Cardiac septum (tissue), 1 donor: ENCODE data around the gene NFKB1. TPM values are rescaled to one million over a fixed set of nuclear protein-coding genes. Genes with fewer than 3 reads are reported as not detected.

ENCODE experiments used
- DNase-seq: peaks from one replicate; pipeline ENCODE4 v3.0.0-alpha.2; 2020; ENCODE audit warnings: low spot score
- intact Hi-C: fragments of 100-400 bp; cut with DNase I; formaldehyde crosslinking; loops from one replicate; pipeline ENCODE4 v1.14.0; 2022
- total RNA-seq: library from RNA; stranded (reverse); fragmentation: NEBNext Ultra II Directional; extraction: Animal tissue kit (Norgen Biotek cat#: 25700); gene quantifications from one replicate; pipeline ENCODE4 v1.2.1, GENCODE V29; 2021
- donor health status: DM: no; HTN: no; CAD: no.

NFKB1 gene
- total RNA-seq, 1 donor from 2014 or later: 28.7 TPM

DNA sequence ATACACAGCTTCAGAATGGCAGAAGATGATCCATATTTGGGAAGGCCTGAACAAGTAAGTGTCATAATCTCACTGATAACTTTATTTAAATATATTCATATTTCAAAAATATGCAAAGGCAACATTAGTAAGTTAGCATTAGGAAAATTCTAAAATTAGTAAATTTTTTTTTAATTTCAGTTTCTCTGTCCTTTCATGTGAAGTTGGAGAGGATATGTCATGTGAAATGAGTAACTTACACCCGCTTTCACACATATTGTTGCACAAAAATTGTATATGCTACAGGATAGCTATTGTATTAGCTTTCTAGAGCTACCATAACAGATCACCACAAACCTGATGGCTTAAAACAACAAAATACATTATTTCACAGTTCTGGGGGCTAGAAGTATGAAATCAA, 24.3 kb downstream of the NFKB1 start:
- no peak for DNase-seq
- intact Hi-C loops: no loop called here

DNA sequence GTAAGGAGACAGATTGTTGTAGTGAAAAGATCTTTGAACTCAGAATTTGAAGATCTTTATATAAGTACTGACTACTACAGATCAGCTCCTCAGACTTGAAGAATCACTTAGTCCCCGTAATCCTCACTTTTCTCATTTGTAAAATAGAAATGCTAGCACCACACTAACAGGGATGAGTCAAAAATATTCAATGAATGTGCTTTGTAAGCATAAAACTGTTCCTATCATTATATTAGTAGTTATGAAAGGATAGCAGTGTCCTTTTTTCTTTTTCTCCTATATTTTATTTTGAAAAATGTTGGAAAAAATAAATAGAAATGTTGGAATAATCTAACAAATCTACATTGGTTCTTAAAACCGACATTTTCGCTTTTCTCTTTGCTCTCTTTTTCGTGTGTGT, 25.4 kb downstream of the NFKB1 start:
- intact Hi-C loops: no loop called here

DNA sequence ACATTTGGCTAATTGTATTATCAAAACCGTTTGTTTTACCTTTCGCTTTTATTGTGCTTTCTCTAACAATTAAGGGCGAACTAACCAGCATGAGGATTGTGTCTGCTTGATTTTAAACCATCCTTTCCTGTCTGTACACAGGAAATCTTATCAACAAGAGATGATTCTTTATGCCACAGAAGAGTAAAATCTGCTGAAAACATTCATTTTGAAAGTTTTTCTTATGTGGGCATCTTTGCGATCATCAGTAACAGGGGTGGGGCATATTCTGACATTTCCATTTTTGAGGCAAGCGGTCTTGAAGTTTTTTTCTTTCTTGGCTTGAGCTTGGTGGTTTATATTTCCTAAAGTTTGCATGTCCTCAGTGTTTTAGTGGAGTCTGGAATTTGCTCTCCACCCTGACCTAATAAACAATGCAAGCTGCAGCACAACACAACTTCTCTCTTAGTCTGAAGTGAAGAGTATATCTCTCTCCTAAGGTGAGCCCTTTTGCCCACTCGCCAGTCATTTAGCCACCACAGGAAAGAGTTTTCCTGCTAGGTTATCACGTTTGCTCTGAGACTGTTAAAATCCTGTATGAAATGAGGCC, 26.6 kb downstream of the NFKB1 start:
- DNase-seq: no peak
- intact Hi-C loops: no loop called here

More for the DNA sequence above, 25.4 kb downstream of the NFKB1 start:
- no peak for DNase-seq

DNA sequence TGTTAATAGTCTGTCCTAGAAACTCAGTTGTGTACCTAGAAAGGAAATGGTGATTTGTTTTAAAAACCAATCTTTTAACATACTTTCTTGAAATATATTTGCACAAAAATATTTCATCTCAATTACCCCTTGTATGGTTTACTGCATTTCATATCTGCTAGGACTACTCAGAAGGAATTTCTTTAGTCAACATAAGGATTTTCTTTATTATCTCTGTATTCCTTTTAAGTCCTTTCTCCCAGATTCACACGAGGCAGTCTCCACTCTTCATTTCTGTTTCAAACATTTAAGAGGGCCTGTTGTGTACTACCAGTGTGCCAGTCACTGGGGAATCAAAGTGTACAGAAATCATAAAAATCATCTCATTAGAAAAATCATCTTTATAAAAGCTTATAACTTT, 28.8 kb downstream of the NFKB1 start:
- intact Hi-C loops: no loop called here
- DNase-seq: no peak

DNA sequence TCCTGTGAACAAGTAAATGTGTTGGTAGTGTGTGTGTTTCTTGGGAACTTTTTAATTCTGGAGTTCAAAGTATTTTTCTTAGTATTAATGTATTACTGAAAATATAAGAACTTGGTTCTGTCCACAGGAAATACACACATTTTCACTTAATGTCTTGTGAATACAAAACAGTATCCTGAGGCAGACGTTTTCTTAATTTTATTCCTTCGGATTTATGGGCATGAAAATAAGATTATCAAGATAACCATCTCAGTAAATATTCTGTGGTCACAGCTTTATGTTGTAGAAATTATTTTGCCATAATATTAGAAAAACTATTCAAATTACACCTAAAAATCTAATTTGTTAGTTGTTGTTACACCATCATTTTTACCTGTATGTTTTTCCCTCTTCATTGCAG, 29.8 kb downstream of the NFKB1 start:
- no peak for DNase-seq
- intact Hi-C loops: no loop called here

DNA sequence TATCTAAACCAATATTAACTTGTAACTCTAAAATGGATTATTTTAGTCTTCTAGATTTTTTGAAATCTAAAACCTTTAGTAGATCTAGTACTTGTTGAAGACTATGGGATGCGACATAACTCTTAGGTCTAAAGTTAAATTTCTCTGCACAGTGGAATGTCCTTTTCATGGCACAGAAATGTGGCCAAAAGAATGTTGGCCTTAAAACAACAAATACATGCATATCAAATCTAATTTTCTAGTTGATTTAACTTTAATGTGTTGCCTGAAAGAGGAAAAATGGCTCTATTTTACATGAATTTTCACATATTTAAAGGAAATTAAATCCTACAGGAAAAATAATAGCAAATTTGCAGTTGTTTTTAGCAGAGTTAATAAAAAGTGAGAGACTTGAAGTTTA, 30.3 kb downstream of the NFKB1 start:
- intact Hi-C loops: no loop called here
- no peak for DNase-seq

DNA sequence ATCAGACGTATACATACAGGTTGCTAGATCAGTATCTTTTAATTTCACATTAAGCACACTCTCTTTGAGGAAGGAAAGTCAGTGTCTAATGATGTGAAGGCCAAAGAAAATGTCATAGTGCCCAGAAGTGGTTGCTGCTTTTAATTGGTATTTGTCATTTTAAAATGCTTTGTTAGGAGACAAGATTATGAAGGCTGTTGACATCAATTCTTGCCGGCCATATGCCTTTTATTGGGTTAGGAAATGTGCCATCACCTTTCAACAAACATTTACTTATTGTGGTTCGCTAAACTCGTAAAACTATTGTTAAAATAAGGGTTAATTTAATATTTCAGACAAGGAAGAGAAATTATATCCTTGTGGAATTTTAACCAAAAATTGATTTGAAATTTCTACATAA, 32.2 kb downstream of the NFKB1 start:
- intact Hi-C loops: no loop called here
- DNase-seq: no peak

DNA sequence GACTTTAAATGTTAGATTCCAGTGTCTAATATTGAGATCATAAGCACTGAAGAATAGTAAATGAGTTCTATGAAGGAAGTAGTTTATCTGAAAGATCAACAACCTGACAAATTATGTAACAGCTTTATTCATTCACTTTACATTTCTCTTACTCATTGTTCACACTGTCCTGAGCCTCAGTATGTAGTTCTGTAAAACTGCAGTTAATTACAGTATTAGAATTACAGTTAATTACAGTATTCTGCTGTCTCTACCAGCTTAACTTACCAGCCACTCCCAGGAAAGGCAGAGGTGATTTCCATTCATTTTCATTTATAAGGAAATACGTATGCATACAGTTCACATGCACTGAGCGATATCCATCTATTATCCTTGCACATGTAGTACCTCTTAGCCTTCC, 32.7 kb downstream of the NFKB1 start:
- intact Hi-C loops: no loop called here
- no peak for DNase-seq

DNA sequence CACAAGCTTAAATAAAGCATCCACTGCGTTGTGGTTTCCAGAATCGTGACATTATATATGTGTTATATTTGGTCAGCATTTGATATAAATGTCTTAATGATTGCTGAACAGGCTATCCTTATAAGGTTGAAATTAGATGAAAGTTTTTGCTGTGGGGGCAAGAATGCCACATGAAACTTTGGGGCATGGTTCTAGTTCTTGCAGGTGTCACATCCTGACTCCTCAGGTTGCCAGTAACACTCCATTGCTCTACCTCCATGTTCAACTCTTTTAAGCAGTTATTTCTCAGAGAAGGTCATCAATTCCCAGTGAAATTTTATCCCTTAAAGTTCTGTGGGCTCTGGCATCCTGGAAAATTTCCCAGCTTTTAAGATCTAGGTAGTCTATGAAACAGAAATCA, 33.7 kb downstream of the NFKB1 start:
- no peak for DNase-seq
- intact Hi-C loops: no loop called here

DNA sequence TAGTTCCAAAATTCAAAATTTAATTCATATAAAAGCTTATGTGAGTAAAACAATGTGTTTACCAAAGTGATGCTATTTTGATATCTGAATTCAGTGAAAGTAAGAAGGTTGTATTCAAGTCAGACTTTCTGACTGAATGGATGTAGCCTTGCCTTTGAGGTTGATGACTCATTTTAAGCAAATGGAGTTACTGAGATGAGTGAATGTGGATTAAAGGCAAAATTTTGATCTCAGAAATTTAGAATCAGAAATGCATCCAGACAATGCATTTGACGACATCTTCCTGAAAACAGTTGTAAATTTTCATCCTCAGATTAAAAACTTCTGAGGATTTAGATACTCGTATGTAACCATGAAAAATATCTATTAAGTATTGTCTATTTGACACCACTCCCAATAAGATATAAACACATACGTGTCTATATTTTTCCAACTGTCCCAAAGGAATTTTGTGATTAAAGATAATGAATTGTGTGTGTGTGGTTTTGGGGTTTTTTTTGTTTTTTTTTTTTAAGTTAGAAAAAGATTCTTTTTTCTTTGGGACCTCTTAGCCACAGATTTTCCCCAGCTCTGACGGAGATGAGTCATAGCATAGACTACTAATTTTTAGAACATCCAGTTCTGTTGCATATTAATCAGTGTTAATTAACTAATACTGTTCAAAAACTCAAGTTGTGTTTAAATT, 34.4 kb downstream of the NFKB1 start:
- DNase-seq: no peak
- intact Hi-C loops: no loop called here

DNA sequence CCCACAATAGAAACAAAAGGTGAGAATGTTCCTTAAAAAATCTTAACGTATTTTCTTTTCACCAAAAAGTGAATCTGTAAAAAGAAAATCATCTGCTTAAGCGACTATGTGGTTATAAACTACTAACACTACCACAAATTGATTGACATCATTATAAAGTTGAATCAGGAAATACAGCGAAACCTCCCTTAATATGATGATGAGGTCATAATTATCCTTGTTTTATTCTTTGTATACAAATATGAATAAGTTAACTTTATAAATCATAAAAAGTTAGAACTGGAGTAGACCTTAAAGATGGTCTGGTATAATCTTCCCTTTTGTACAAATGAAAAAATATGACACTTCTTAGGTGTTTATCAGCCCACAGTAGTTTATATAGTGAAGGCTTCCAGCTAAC, 35.6 kb downstream of the NFKB1 start:
- intact Hi-C loops: no loop called here
- no peak for DNase-seq

DNA sequence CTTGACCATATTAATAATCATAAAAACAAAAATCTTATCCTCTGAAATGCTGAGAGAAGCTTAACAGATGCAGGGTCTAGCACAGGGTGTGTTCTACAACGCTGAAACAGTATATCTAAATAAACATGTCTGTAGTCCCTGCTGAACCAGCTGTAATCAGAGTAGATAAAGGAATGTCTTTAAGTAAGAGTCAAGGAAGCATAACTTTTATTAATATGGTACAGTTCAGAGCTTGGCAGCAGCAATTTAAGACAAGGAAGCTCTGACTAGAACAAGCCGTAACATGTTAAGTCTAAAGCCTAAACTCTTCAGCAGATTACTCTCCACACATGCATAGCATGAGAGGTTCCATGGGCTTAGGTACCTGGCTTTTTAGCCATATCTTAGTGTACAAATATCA, 36.1 kb downstream of the NFKB1 start:
- DNase-seq: no peak
- intact Hi-C loops: no loop called here

DNA sequence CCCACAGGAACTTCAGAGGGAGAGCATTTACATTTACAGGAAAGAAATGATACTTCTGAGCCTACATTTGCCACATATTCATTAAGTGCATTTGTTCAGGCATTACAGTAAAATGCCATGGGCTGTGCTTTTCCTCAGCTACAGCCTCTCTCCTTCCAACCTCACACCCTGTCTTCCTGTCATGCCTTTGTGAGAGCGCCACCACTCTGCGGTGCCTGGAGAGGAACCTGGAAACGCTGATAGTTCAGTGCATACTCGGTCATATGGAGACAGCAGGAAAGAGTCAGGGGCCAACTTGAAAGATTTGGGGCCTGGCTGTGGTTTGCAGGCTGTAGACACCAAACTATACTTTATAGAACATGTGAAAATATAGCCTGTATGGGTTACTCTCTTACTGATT, 40.5 kb downstream of the NFKB1 start:
- intact Hi-C loops: loop anchor here (5.0 kb wide), 1 partner anchor 39 kb away; the partner anchor contains the start of gene NFKB1
- no peak for DNase-seq

DNA sequence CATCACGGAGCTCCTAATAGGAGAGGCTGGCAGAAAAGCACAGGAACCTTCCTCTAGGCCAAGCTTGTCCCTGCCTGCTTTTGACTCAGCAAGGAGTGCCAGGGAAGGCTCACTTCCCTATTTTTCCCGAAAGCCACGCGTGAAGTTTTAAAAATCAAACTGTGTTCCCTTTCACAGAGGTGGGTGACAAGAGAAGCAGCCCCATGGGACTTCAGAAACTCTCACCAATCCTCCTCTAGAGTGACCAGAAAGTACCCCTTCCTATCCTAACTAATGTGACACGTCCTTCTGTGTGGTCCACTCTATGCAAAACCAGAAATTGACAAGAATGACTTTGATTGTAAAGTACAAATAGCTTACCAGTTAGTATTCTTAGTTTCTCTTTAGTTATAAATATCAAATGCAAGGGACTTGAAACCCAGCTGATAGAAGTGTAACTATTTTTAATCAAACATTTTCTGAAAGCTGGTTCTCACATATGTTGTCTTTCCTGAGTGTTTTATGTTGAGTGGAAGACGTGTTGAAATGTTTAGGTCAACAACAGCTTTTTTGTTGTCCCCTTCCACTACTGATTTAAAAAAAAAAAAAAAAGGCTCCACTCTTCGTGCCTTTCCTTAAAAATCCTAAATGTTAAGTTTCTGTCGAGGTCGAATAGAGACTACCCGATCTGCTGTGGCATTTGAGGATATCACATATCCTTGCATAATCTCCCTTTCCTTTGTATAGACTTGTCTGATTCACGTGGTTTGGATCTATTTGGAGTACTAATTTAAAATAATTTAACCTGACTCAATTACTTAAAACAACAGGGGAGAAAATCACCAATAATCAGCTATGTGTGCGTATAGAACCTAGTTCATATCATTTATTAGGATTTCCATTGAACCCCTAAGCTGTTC, 42.1 kb downstream of the NFKB1 start:
- intact Hi-C loops: loop anchor here (5.0 kb wide), 1 partner anchor 41 kb away; the partner anchor contains the start of gene NFKB1
- no peak for DNase-seq

DNA sequence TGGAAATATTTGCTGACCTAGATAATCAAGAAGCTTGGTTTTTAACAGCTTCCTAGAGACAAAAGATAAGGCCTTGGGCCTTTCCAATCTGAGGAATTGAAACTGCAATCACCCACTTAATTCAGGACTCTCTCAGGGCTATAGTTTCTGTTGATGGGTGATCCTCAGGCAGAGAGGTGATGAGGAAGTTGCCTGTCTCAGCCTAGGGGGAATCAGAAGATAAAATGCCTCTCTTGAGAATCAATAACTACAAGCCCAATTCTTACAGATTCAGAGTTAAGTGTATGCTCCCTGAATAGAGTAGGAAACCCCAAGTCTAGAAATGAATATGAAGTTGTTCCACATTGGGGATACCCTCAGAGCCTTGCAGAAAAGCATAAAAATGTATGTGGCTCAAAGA, 45.5 kb downstream of the NFKB1 start:
- no peak for DNase-seq
- intact Hi-C loops: no loop called here

DNA sequence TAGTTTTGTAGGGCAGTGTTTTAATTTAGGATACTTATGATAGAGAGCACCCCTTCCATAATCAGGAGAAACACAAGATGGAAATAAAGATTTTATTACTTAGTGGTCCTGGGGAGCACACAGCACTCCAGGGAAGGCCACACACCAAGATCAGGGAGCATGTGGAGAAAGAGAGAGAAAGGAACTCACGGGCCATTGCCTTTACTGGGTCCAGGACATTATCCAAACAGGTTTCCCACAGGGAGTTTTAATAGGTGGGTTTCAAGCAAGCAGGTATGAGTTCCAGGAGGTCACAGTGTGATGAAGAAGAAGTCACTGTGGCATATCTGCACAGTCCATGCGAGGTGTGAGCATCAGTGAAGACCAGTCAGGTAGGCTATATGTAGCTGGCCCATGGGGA, 46.8 kb downstream of the NFKB1 start:
- no peak for DNase-seq
- intact Hi-C loops: no loop called here

DNA sequence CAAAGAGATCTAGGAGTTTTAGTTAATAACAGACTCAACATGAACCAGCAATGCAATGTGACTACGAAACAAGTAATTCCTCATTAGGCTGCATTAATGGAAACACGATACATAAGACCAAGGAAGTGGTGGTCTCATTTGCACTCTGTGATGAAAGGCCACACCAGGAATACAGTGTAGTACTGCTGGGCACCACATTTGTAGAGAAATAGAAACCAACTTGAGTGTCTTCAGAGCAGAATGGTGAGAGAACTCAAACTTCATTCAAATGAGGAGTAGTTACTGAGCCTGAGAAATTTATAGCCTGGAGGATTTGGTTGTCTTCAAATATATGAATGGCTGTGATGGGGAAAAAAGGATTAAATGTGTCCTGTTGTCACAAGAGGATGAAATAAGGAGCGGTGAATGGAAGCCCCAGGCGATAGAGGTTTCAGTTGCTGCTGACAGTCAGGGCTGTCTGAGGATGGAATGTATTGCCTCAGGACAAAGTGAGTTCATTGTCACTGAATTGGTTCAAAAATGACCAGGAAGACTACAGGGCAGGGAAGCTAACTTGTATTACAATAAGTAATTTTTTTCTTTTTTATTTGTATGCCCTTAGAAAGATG, 50.9 kb downstream of the NFKB1 start:
- intact Hi-C loops: no loop called here

DNA sequence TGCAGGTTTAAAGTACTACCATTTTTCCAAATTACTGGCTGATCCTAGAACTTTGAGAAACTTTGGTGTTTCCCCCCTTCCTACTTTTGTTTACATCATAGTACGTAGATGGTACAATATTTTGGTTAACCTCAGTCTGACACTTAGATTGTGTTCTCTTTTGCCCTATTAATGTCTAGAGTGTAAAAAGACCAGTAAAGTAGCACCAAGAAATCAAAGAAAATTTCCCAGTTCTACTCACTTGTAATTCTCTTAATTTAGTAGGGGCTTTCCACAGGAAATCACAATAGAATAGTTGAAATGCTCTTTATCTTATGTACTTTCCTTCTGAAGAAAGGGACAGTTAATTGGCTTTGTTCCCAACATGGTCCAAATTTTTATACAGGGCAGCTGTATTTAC, 51.6 kb downstream of the NFKB1 start:
- intact Hi-C loops: no loop called here
- DNase-seq: no peak

More for the DNA sequence above, 50.9 kb downstream of the NFKB1 start:
- DNase-seq: no peak

DNA sequence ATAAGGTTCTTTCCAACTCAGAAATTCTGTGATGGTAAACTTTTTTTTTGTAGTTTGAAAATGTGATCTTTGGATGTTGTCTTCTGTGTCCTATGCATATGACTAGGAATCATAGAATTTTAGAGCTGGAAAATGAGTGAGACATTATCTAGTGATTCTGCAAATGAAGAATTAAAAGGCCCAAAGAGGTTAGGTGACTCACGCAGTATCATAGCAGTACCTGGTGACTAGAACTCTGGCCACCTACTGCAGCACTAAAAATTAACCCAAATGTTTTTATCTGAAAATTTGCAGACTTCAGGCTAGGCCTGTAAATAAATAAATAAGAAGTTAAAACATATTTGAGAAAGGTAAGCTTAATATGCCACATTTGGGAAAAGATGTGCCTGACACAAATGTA, 52.8 kb downstream of the NFKB1 start:
- intact Hi-C loops: no loop called here
- DNase-seq: no peak

DNA sequence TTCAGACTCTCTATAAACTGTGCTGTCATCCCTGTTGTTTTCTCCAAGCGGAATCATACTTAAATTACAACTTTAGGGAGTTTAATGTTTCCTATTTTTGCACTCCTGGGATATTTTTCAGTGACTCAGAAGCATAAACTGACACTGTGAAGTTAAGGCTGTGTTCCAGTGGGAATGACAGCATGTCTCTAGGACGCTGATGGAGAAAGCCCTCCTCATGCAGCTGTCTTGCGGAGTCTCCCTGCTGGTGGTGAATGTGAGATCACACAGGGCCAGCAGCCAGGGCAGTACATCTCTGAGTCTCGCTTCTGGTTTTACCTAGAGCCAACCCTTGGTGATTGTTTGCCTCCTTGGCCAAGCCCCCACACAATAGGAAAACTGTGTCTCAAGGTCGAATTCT, 53.3 kb downstream of the NFKB1 start:
- intact Hi-C loops: no loop called here
- no peak for DNase-seq
